ENCODE results near the gene POLN. TPM values are rescaled to one million over a fixed set of nuclear protein-coding genes. Genes with fewer than 3 reads are reported as not detected.

POLN gene
- total and polyA plus RNA-seq, 2 experiments from 2014 or later = 1.8 to 4.0 TPM

DNA sequence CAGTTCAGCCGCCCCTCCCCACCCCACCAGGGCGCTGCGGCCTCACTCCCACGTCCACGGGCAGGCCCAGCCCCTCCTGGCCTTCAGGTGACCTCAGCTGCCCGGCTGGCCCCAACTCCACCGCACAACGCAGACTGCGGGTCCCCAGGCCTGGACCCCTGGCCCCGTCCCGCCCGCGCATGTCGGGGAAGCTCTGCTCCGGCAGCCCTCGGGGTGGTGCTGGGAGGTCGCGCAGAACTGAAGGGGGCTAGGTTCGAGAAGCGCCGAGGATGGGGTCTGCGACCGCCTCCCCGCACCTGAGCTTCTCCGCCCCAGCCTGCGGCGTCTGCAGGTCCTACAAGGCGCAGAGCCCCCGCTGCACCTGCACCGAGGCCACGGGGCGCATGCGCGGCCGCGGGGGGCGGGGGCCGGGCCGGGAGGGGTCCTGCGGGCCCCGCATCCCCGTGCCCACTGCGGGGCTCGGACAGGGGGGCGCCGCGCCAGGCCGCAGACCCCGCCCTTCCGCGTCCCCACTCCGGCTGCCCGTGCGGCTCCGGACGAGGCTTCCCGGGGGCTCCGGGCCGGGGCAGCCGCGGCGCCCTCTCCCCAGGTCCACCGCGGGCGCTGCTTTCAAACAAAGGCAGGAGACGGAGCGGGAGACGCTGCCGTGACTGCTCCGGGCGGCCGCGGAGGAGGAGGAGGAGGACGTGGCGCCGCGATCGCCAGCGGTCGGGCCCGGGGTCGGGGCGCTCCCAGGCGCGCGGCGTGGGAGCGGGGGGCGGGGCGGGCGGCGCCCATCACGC, 183.5 kb downstream of the POLN start:
- H3F3A ChIP-seq (replicated peaks; ENCODE audit: low read depth) = 0 out of 2 replicates have a peak, but pooled peaks cover 6% of the 10 kb centered on the region
- no peaks in the 10 kb centered on the region for H3K9me2 ChIP-seq (ENCODE audit: insufficient read depth)
- Mint-ChIP-seq H3K4me3 (peak overlapping the region; percentile 53; the same call in 2 of the 3 replicates), H3K9me3 (no peaks in the 10 kb centered on the region), H3K4me1 (peaks cover 4% of the 10 kb centered on the region; the same call in 2 of the 3 replicates), H3K27ac (no peak overlapping the region), H3K27me3 (ENCODE audit: insufficient read depth, low read depth, poor library complexity) (peaks cover 46% of the 10 kb centered on the region), H3K36me3 (ENCODE audit: low read depth) (no peaks in the 10 kb centered on the region; the same call in 2 of the 3 replicates)
- peaks cover 68% of the 10 kb centered on the region for H3K27me3 ChIP-seq (ENCODE audit: insufficient read depth)
- DNase-seq (ENCODE audit: low spot score) (peak; percentile 57), ATAC-seq (peak; percentile 21)
- no peaks in the 10 kb centered on the region; the same call in 1 of the 2 replicates for H4K20me1 ChIP-seq (replicated peaks; ENCODE audit: insufficient read depth)
- H2AFZ ChIP-seq = peak overlapping the region; percentile 94
- TF ChIP-seq POLR2AphosphoS5 (IDR thresholded peaks at IDR 0.05; ENCODE audit: low read depth) = peak; percentile 24; the same call in 1 of the 2 replicates
- TF ChIP-seq ZNF331 (CRISPR knock-in tag; IDR thresholded peaks at IDR 0.05; ENCODE audit: low read depth) = no peak
- H3K27ac ChIP-seq (ENCODE audit: low read depth) = no peak overlapping the region
- peak overlapping the region; percentile 77; the same call in 1 of the 2 replicates for H3K4me2 ChIP-seq
- no peaks in the 10 kb centered on the region for H3K79me2 ChIP-seq (replicated peaks; ENCODE audit: insufficient read depth)
- no peaks in the 10 kb centered on the region; the same call in 1 of the 2 replicates for H3K4me1 ChIP-seq (ENCODE audit: insufficient read depth)
- H3K4me3 ChIP-seq = peak overlapping the region; percentile 59
- H3K36me3 ChIP-seq (ENCODE audit: insufficient read depth) = no peaks in the 10 kb centered on the region; the same call in 1 of the 2 replicates

DNA sequence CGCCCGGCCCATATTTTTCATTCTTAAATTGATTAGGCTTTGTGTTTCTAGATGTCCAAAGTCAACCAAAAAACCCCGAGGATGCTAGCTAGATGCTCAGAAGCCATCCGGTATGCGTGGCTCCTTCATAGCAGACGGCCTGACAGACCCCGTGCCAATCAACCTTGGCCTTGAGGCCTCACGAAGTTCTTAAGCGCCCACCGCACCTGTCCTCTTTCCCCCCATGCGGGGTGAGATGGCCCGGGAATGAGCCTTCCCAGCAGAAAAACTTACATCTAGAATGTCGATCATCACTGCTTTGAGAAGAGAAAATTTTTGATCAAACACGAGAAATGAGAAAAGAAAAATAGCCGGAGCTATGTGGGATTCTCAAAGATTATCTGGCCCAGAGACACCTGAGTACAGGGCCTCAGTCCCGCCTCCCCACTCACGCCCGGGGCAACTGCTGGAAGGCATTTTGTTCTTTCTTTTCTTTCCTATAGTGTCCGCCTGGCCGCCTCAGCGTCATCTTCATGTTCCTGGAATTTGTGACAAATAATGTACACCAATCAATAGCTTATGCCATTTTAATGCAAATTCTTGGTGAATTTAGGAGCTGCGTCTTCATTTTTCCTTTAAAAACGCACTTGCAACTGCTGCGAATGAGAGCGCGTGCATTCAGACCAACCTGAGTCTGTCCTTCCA, 184.4 kb downstream of the POLN start:
- Mint-ChIP-seq H3K27ac (no peak overlapping the region), H3K9me3 (no peaks in the 10 kb centered on the region), H3K4me3 (peak overlapping the region; percentile 72), H3K4me1 (peaks cover 4% of the 10 kb centered on the region; the same call in 2 of the 3 replicates), H3K27me3 (ENCODE audit: insufficient read depth, low read depth, poor library complexity) (peaks cover 44% of the 10 kb centered on the region), H3K36me3 (ENCODE audit: low read depth) (no peaks in the 10 kb centered on the region; the same call in 2 of the 3 replicates)
- ATAC-seq = no peak
- Histone ChIP-seq H3K9me2 (ENCODE audit: insufficient read depth) (no peaks in the 10 kb centered on the region), H3K4me3 (peak overlapping the region; percentile 59; the same call in 1 of the 2 replicates), H3K36me3 (ENCODE audit: insufficient read depth) (no peaks in the 10 kb centered on the region; the same call in 1 of the 2 replicates), H2AFZ (no peak overlapping the region), H3F3A (replicated peaks; ENCODE audit: low read depth) (0 out of 2 replicates have a peak, but pooled peaks cover 6% of the 10 kb centered on the region), H3K27ac (ENCODE audit: low read depth) (no peak overlapping the region), H3K27me3 (ENCODE audit: insufficient read depth) (peaks cover 73% of the 10 kb centered on the region), H3K4me1 (ENCODE audit: insufficient read depth) (no peaks in the 10 kb centered on the region; the same call in 1 of the 2 replicates), H3K79me2 (replicated peaks; ENCODE audit: insufficient read depth) (no peaks in the 10 kb centered on the region), H3K4me2 (peak overlapping the region; percentile 77), H4K20me1 (replicated peaks; ENCODE audit: insufficient read depth) (no peaks in the 10 kb centered on the region; the same call in 1 of the 2 replicates)
- TF ChIP-seq EZH2 (IDR thresholded peaks at IDR 0.05; ENCODE audit: low read depth, unreplicated experiment) (peak; percentile 42), POLR2AphosphoS5 (IDR thresholded peaks at IDR 0.05; ENCODE audit: low read depth) (no peak)
- no peak for DNase-seq (ENCODE audit: low spot score)

DNA sequence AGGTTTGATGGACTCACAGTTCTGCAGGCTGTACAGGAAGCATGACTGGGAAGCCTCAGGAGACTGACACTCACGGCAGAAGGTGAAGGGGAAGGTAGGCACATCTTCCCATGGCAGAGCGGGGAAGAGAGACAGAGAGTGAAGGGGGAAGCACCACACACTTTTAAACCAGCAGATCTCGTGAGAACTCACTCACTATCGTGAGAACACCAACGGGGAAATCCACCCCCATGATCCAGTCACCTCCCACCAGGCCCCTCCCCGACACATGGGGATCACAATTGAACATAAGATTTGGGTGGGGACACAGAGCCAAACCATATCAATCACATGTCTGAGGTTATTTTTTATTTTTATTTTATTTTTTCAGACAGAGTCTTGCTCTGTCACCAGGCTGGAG, 187.7 kb downstream of the POLN start:
- H3K4me3 Mint-ChIP-seq = no peak overlapping the region
- peaks cover 49% of the 10 kb centered on the region for H3K27me3 ChIP-seq (ENCODE audit: insufficient read depth)
- H3K36me3 Mint-ChIP-seq (ENCODE audit: low read depth) = no peaks in the 10 kb centered on the region; the same call in 2 of the 3 replicates
- H3K4me1 Mint-ChIP-seq = peaks cover 14% of the 10 kb centered on the region
- no peaks in the 10 kb centered on the region for H3K9me2 ChIP-seq (ENCODE audit: insufficient read depth)
- no peak overlapping the region for H3K4me2 ChIP-seq
- ATAC-seq = no peak
- H3F3A ChIP-seq (replicated peaks; ENCODE audit: low read depth) = 0 out of 2 replicates have a peak, but pooled peaks cover 6% of the 10 kb centered on the region
- peaks cover 29% of the 10 kb centered on the region for H3K27me3 Mint-ChIP-seq (ENCODE audit: insufficient read depth, low read depth, poor library complexity)
- no peak overlapping the region for H2AFZ ChIP-seq
- H4K20me1 ChIP-seq (replicated peaks; ENCODE audit: insufficient read depth) = no peaks in the 10 kb centered on the region; the same call in 1 of the 2 replicates
- H3K27ac Mint-ChIP-seq = no peak overlapping the region
- no peaks in the 10 kb centered on the region for H3K79me2 ChIP-seq (replicated peaks; ENCODE audit: insufficient read depth)
- H3K27ac ChIP-seq (ENCODE audit: low read depth) = no peak overlapping the region
- H3K9me3 Mint-ChIP-seq = no peaks in the 10 kb centered on the region
- H3K4me3 ChIP-seq = no peak overlapping the region
- H3K36me3 ChIP-seq (ENCODE audit: insufficient read depth) = no peaks in the 10 kb centered on the region; the same call in 1 of the 2 replicates
- H3K4me1 ChIP-seq (ENCODE audit: insufficient read depth) = peaks cover 9% of the 10 kb centered on the region; the same call in 1 of the 2 replicates
- DNase-seq (ENCODE audit: low spot score) = no peak
- TF ChIP-seq ZNF114 (CRISPR knock-in tag; IDR thresholded peaks at IDR 0.05) (no peak), STAT1 (IDR thresholded peaks at IDR 0.05; ENCODE audit: unreplicated experiment) (no peak), JUNB (IDR thresholded peaks at IDR 0.05; ENCODE audit: unreplicated experiment) (no peak), POLR2AphosphoS5 (IDR thresholded peaks at IDR 0.05; ENCODE audit: low read depth) (no peak), EZH2 (IDR thresholded peaks at IDR 0.05; ENCODE audit: low read depth, unreplicated experiment) (no peak)
- TF ChIP-seq, protein P1, sequence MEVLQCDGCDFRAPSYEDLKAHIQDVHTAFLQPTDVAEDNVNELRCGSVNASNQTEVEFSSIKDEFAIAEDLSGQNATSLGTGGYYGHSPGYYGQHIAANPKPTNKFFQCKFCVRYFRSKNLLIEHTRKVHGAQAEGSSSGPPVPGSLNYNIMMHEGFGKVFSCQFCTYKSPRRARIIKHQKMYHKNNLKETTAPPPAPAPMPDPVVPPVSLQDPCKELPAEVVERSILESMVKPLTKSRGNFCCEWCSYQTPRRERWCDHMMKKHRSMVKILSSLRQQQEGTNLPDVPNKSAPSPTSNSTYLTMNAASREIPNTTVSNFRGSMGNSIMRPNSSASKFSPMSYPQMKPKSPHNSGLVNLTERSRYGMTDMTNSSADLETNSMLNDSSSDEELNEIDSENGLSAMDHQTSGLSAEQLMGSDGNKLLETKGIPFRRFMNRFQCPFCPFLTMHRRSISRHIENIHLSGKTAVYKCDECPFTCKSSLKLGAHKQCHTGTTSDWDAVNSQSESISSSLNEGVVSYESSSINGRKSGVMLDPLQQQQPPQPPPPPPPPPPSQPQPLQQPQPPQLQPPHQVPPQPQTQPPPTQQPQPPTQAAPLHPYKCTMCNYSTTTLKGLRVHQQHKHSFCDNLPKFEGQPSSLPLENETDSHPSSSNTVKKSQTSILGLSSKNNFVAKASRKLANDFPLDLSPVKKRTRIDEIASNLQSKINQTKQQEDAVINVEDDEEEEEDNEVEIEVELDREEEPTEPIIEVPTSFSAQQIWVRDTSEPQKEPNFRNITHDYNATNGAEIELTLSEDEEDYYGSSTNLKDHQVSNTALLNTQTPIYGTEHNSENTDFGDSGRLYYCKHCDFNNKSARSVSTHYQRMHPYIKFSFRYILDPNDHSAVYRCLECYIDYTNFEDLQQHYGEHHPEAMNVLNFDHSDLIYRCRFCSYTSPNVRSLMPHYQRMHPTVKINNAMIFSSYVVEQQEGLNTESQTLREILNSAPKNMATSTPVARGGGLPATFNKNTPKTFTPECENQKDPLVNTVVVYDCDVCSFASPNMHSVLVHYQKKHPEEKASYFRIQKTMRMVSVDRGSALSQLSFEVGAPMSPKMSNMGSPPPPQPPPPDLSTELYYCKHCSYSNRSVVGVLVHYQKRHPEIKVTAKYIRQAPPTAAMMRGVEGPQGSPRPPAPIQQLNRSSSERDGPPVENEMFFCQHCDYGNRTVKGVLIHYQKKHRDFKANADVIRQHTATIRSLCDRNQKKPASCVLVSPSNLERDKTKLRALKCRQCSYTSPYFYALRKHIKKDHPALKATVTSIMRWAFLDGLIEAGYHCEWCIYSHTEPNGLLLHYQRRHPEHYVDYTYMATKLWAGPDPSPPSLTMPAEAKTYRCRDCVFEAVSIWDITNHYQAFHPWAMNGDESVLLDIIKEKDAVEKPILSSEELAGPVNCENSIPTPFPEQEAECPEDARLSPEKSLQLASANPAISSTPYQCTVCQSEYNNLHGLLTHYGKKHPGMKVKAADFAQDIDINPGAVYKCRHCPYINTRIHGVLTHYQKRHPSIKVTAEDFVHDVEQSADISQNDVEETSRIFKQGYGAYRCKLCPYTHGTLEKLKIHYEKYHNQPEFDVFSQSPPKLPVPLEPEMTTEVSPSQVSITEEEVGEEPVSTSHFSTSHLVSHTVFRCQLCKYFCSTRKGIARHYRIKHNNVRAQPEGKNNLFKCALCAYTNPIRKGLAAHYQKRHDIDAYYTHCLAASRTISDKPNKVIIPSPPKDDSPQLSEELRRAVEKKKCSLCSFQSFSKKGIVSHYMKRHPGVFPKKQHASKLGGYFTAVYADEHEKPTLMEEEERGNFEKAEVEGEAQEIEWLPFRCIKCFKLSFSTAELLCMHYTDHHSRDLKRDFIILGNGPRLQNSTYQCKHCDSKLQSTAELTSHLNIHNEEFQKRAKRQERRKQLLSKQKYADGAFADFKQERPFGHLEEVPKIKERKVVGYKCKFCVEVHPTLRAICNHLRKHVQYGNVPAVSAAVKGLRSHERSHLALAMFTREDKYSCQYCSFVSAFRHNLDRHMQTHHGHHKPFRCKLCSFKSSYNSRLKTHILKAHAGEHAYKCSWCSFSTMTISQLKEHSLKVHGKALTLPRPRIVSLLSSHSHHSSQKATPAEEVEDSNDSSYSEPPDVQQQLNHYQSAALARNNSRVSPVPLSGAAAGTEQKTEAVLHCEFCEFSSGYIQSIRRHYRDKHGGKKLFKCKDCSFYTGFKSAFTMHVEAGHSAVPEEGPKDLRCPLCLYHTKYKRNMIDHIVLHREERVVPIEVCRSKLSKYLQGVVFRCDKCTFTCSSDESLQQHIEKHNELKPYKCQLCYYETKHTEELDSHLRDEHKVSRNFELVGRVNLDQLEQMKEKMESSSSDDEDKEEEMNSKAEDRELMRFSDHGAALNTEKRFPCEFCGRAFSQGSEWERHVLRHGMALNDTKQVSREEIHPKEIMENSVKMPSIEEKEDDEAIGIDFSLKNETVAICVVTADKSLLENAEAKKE (CRISPR knock-in tag; IDR thresholded peaks at IDR 0.05) = no peak
